AG04449 (cell line): ENCODE results near the gene OBSCN.
"Not testable (repeated sequence)": the region's sequence is repeated elsewhere in the genome, so short reads cannot be mapped to it uniquely, and the experiment has no call there.

Experiments used
- CTCF ChIA-PET: fragments of 350-600 bp; formaldehyde crosslinking; extraction: SDS; loops from one replicate; lab custom pipeline; 2021; ENCODE audit warnings: antibody characterized with exemption; lab: Yijun Ruan, JAX
- POLR2A ChIA-PET: fragments of 400-600, 350-600 bp; formaldehyde crosslinking; extraction: SDS; loops from one replicate; lab custom pipeline; 2020; ENCODE audit warnings: antibody characterized with exemption, inconsistent platforms; lab: Yijun Ruan, JAX
- DNase-seq: peaks from one replicate; pipeline ENCODE4 v3.0.0-alpha.2; 2010; ENCODE audit warnings: low read depth, low spot score
- H3K4me3 ChIP-seq: 2 replicates; pipeline ENCODE4 v1.5.1; 2011; ENCODE audit warnings: low read depth, mild to moderate bottlenecking, control low read depth, low read length
- TF ChIP-seq, protein P1 (sequence below): IDR thresholded peaks from one replicate; pipeline ENCODE4 v1.5.1; 2011; ENCODE audit warnings: mild to moderate bottlenecking, moderate library complexity, low read length, control low read depth, inconsistent platforms; ENCODE audit not compliant: insufficient read depth; ENCODE audit errors: missing control alignments

Gene OBSCN

DNA sequence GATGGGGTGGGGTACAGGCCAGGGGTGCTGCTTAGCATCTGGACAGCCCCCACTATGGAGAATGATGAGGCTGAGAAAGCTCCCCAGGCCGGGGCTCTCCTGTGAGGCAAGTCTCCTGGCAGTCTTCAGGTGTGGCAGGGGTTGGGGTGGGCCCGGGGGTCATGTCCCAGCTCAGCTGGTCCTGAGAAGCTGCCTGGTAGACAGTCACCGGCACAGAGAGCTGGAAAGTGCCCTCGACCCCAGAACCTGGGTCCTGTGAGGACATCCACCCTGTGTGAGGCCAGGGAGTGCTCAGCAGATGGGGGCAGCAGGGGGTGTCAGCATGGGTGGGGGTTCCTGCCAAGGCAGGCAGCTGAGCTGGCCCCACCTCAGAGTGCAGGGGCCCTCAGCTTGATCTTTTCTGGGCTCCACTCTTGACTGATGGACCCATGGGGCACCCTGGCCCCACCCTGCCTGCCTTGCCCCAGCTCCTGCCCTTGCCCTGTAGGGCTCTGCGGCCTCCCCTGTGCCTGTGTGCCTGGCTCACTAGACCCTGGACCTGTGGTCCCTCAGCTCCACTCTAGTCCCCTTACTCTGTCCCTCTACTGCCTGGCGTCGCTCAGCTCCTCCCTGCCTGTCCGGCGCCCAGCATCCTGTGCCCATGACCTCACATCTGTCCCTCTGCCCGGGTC lies 36.5 kb upstream of the OBSCN start:
- DNase-seq = no peak
- POLR2A ChIA-PET = no interaction called here
- TF ChIP-seq, protein P1, sequence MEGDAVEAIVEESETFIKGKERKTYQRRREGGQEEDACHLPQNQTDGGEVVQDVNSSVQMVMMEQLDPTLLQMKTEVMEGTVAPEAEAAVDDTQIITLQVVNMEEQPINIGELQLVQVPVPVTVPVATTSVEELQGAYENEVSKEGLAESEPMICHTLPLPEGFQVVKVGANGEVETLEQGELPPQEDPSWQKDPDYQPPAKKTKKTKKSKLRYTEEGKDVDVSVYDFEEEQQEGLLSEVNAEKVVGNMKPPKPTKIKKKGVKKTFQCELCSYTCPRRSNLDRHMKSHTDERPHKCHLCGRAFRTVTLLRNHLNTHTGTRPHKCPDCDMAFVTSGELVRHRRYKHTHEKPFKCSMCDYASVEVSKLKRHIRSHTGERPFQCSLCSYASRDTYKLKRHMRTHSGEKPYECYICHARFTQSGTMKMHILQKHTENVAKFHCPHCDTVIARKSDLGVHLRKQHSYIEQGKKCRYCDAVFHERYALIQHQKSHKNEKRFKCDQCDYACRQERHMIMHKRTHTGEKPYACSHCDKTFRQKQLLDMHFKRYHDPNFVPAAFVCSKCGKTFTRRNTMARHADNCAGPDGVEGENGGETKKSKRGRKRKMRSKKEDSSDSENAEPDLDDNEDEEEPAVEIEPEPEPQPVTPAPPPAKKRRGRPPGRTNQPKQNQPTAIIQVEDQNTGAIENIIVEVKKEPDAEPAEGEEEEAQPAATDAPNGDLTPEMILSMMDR = no peak
- H3K4me3 ChIP-seq = no peak overlapping the region
- CTCF ChIA-PET = interaction anchor here (1.5 kb wide), 1 partner anchor 172 kb away, joined by 4 read pairs; no protein-coding TSS in a partner anchor

DNA sequence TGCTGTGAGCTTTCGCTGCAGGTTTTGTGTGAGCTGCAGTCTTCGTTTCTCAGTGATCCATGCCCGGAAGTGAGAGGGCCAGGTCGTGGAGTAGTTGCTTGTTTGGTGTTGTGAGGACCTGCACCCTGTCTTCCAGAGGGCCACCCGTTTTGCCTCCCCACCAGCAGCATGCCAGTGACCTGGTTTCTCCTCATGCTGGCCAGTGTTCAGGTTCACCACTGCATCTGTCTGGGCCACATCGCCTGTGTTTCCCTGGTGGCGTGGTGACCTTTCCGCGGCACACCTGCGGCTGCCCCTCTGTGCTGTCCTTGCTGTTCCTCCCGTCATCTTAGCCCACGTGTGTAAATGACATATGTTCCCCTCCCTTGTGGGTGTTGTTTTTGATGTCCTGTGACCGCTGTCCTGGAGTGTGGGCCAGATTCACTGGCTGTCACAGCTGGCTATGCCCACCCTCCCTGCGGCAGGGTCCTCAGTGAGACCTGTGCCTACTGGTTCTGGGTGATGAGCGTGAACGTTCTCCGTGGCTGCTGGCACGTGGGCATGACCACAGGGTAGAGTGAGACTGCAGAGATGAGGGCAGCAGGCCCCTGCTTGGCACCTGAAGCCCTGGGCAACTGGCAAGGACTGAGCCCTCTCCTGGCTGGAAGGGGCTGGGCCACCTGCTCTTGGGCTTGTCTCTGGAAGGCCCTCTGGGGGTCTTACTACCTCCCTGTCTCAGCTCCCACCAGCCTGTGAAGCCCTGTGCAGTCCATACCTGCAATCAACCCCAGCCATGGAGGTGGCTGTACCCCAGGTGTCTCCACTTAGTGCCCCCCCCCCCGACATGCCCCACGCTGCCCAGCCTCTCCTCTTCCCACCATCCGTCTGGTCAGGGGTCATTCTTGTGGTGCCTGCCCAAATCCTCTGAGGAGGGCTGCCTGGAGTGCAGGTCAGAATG lies 35.0 kb upstream of the OBSCN start:
- no peak overlapping the region for H3K4me3 ChIP-seq
- TF ChIP-seq, protein P1 = no peak
- DNase-seq = no peak
- POLR2A ChIA-PET = no interaction called here
- CTCF ChIA-PET = interaction anchor here (0.7 kb wide), 1 partner anchor 42 kb away, joined by 3 read pairs; no protein-coding TSS in a partner anchor

DNA sequence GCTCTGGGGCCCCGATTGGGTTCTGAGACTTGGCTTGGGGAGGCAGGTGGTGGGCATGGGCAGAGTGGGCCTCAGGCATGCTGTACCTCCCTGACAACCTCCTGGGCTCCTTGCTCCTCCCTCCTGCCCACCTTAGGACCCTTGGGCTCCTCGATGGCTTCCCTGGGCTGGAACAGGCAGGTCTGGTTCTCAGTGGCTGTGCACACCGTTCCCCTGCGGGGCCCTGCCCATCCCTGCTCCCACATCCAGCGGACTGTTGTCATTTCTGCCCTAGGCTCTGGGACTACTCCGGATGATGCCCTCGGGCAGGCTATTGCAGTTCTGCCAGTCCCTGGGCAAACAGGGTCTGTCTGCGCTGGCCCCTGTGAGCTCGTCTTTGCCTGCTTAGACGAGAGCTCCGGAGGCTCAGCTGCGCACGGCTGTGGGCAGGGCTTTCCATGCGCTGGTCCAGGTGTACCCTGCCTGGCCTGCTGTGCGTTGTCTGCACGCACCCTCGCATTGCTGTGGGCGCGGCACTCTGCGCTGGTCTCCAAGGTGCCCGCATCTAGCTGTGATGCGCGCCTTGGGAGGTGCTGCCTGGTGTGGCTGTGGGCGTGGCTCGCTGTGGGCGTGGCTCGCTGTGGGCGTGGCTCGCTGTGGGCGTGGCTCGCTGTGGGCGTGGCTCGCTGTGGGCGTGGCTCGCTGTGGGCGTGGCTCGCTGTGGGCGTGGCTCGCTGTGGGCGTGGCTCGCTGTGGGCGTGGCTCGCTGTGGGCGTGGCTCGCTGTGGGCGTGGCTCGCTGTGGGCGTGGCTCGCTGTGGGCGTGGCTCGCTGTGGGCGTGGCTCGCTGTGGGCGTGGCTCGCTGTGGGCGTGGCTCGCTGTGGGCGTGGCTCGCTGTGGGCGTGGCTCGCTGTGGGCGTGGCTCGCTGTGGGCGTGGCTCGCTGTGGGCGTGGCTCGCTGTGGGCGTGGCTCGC lies 34.0 kb upstream of the OBSCN start:
- ChIA-PET POLR2A (interaction anchor here (0.9 kb wide), 1 partner anchor 9 kb away, joined by 3 read pairs; no protein-coding TSS in a partner anchor), CTCF (interaction anchor here (0.8 to 1.5 kb wide), 2 partner anchors 8 to 9 kb away, joined by 3 to 6 read pairs; no protein-coding TSS in a partner anchor)
- DNase-seq, H3K4me3 ChIP-seq: not testable (repeated sequence)

- DNase-seq = no peak
- ChIA-PET POLR2A (interaction anchor here (0.9 kb wide), 1 partner anchor 9 kb away, joined by 3 read pairs; no protein-coding TSS in a partner anchor), CTCF (interaction anchor here (0.6 to 1.5 kb wide), 3 partner anchors 9 to 49 kb away, joined by 3 to 6 read pairs (median 3); no protein-coding TSS in a partner anchor)
- H3K4me3 ChIP-seq = no peak overlapping the region
- TF ChIP-seq, protein P1 = no peak
Observed at GRCh38 chr1:228174482-228175315, 33.1 kb upstream of the OBSCN start.

- TF ChIP-seq, protein P1 = no peak
- H3K4me3 ChIP-seq = no peak overlapping the region
- no peak for DNase-seq
- POLR2A ChIA-PET = no interaction called here
- CTCF ChIA-PET = interaction anchor here (1.5 to 6.8 kb wide), 2 partner anchors 9 to 11 kb away, joined by 6 to 47 read pairs; partner anchors contain the start of gene IBA57
Observed at GRCh38 chr1:228175316-228176023, 32.4 kb upstream of the OBSCN start.
